NOMO-1 treated with DMSO at 0.1 percent for 48 hours (cell line): ENCODE results near the gene RPN1.
"Not testable (repeated sequence)": the region's sequence is repeated elsewhere in the genome, so short reads cannot be mapped to it uniquely, and the experiment has no call there.

Experiments
- DNase-seq: peaks from one replicate; lab custom pipeline; 2025; ENCODE audit not compliant: unreplicated experiment; lab: John Stamatoyannopoulos, UW

Gene RPN1

DNA sequence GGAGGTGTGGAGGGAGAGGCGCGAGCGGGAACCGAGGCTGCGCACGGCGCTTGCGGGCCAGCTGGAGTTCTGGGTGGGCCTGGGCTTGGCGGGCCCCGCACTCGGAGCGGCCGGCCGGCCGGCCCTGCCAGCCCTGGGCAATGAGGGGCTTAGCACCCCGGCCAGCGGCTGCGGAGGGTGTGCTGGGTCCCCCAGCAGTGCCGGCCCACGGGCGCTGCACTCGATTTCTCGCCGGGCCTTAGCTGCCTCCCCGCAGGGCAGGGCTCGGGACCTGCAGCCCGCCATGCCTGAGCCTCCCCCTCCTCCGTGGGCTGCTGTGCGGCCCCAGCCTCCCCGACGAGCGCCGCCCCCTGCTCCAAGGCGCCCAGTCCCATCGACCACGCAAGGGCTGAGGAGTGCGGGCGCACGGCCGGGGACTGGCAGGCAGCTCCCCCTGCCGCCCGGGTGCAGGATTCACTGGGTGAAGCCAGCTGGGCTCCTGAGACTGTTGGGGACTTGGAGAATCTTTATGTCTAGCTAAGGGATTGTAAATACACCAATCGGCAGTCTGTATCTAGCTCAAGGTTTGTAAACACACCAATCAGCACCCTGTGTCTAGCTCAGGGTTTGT, 2.9 kb upstream of the RPN1 start:
- DNase-seq, result not testable (repeated sequence)

DNA sequence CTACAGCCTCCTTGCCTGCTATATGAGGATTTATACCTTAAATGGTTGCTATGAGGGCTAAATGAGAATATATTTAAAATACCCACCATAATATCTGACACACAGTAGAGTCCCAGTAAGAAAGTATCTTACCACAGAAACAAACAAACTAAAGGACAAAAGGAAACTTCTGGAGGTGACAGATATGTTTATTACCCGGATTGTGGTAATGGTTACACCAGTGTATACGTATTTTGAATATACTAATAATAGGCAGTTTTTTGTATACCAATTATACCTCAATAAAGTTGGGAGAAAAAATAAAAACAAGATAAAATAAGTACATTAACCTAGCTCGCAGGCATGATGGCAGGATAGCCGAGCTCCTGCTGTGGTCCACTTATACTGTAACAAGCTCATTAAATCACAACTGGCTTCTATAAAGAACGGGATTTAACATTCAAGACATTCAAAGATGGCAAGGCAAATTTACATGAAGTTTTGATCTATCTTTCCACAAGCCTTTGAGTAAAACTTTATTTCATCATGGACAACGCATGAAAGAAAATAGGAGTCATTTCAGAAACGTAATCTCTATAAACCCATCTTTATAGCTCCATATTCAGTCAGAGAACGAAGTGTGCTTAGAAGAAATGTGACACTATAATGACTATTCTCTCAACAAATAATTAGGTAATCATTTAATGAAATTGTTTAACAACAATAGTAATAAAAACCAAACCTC, 1.5 kb downstream of the RPN1 start:
- DNase-seq, result no peak

- DNase-seq, result no peak
Observed at GRCh38 chr3:128648402-128648801, 2.2 kb downstream of the RPN1 start.

- no peak for DNase-seq
Observed at GRCh38 chr3:128647307-128647706, 3.3 kb downstream of the RPN1 start.

GRCh38 chr3:128634075-128634611, 16.5 kb downstream of the RPN1 start:
- DNase-seq, result no peak

DNA sequence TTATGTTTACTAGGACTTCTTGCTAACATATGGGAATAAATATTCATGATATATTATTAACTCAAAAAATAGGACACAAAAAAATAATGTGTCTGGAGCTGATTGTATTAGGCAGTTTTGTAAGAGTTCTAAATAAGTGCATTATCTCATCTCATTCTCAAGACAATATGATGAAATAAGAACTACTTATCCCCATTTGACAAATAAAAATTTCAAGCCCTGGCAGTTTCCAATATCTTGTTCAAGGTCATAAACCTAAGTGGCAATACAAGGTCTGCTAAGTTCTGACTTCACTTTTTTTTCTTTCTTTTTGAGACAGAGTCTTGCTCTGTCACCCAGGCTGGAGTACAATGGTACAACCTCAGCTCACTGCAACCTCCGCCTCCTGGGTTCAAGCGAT, 18.3 kb downstream of the RPN1 start:
- DNase-seq, result no peak

DNA sequence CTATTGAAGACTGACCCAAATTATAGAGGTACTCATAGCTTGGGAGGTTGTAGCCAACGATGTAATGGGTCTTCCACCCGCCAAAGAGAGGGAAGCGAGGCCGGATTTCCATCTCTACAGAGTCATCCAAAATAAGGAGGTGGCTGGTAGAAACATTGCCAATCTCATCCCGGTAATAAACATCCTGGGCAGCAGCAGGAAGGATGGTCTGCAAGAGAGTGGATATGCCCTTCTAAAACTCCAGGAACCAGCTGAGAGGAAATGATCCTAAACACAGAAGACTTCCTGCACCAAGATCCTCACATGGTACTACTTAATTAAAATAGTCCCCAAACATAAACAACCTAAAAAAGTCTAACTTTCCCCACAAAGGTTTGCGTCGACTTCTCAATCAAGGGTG, 20.7 kb downstream of the RPN1 start:
- no peak for DNase-seq

DNA sequence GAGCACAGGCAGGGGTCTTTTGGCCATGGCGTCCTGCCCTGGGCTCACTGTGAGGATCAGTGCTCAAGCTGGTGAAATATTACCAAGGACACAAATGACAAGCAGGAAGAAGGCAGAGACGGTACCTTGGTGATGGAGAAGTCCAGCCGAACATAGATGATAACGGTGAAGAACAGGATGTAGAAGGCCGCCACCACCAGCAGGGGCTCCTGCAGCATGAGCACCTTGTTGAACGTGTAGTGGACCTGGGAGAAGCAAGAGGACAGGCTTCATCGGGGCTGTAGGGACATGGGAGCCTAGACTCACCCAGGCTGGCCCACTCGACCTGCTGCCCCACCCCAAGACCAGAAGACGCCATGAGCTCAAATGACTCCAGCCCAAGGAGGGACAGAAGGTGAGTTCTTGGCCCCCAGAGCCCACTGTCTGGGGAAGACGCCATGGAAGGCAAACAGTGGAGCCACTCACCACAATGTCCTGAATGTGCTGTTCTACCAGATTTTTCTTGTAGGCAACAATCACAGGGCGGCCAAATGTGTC, 25.1 kb downstream of the RPN1 start:
- DNase-seq, result no peak

GRCh38 chr3:128624526-128625138, 26.0 kb downstream of the RPN1 start:
- DNase-seq, result no peak

GRCh38 chr3:128623762-128624176, 26.8 kb downstream of the RPN1 start:
- DNase-seq, result peak; percentile 81

DNA sequence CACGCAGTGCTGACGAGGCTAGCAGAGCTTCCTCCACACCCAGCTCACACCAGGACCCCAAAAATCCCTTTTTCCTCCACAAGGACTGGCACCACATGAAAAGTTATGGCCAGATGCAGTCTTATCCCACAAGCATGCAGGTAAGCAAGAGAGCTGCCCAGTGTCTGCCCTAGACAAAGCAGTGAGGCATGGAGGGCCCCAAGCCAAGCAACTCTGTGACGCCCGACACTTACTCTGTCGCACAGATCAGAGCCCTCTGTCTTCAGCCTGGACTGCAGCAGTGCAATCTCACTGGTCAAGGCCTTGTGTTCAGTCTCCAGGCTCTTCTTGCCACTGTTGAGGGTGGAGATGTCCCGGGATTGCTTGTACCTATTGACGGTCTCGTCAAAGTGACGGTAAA, 28.7 kb downstream of the RPN1 start:
- DNase-seq, result no peak

- DNase-seq, result no peak
Observed at GRCh38 chr3:128621234-128621633, 29.4 kb downstream of the RPN1 start.

- peak; percentile 9 for DNase-seq
Observed at GRCh38 chr3:128620268-128620691, 30.3 kb downstream of the RPN1 start.

- peak; percentile 93 for DNase-seq
Observed at GRCh38 chr3:128619146-128619890, 31.3 kb downstream of the RPN1 start.

- no peak for DNase-seq
Observed at GRCh38 chr3:128618398-128618726, 32.3 kb downstream of the RPN1 start.

- DNase-seq, result peak; percentile 100
Observed at GRCh38 chr3:128617557-128618397, 32.8 kb downstream of the RPN1 start.

- DNase-seq, result no peak
Observed at GRCh38 chr3:128617270-128617556, 33.4 kb downstream of the RPN1 start.

DNA sequence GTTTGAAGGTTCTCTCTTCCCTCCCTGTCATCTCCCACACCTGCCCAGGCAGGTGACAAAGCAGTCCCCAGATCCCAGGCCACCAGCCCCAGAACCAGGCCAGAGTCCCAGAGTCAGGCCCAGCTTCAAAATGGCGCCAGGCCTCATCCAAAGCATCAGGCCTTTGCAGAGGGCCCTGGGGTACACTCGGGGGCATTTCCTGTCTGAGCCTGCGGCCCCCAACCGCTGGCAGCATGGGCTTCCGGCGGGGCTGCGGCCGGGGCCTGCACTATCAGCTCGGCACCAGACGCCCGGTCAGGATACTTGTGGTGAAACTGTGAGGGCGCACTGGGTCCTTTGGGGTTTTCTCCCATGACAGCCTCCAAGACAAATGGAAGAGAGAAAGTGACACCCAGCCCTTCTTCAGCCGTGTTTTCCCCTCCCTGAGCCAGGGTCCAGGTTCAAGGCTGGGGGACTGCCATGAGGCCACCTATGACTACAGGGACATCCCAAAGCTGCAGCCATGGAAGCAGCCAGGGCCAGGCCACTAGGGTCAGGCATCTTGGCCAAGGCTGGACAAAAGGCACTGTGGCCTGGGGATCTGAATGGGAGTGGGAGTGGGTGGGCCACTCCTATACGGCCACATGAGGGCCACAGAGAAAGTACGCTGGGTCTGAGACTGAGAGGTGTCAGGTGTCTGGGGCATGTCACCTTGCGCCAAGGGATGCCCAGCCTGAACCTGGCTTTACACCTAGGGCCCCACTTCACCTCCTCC, 33.9 kb downstream of the RPN1 start:
- DNase-seq, result no peak

- DNase-seq, result no peak
Observed at GRCh38 chr3:128614076-128614475, 36.5 kb downstream of the RPN1 start.
